Central memory CD8-positive, alpha-beta T cell (primary cell): ENCODE results near the gene ARRDC5.
"Not testable (repeated sequence)": the region's sequence is repeated elsewhere in the genome, so short reads cannot be mapped to it uniquely, and the experiment has no call there.

Source experiments
- ATAC-seq: fragments of 150-1000 bp; cut with Tn5 transposase; replicated peaks from 2 replicates; pipeline ENCODE4 v1.10.0; 2022; ENCODE audit warnings: mild to moderate bottlenecking, moderate FRiP score, moderate number of reproducible peaks; ENCODE audit not compliant: poor library complexity, severe bottlenecking; ENCODE audit errors: extremely low read depth
- DNase-seq, 2 donors: peaks; one replicate each; pipeline ENCODE4 v3.0.0; 2021; ENCODE audit warnings: low spot score in 2 of 2
- H3K27ac Mint-ChIP-seq: one replicate; pipeline ENCODE4 v1.8.0; 2022; ENCODE audit warnings: low read depth, mild to moderate bottlenecking, moderate library complexity, mixed read lengths
- H3K27me3 Mint-ChIP-seq: one replicate; pipeline ENCODE4 v1.8.0; 2022; ENCODE audit warnings: mixed read lengths
- H3K36me3 Mint-ChIP-seq: one replicate; pipeline ENCODE4 v1.8.0; 2022; ENCODE audit warnings: mild to moderate bottlenecking, moderate library complexity, mixed read lengths; ENCODE audit not compliant: insufficient read depth
- H3K4me1 Mint-ChIP-seq: one replicate; pipeline ENCODE4 v1.8.0; 2022; ENCODE audit warnings: mixed read lengths
- H3K4me3 Mint-ChIP-seq: one replicate; pipeline ENCODE4 v1.8.0; 2022; ENCODE audit warnings: mild to moderate bottlenecking, moderate library complexity, mixed read lengths
- H3K9me3 Mint-ChIP-seq: one replicate; pipeline ENCODE4 v1.8.0; 2022; ENCODE audit warnings: mixed read lengths

Gene ARRDC5

GRCh38 chr19:4878491-4878968 lies 24.2 kb downstream of the ARRDC5 start:
- ATAC-seq = no peak

GRCh38 chr19:4877753-4878490 lies 24.8 kb downstream of the ARRDC5 start:
- no peak for ATAC-seq
- Mint-ChIP-seq H3K4me3 (no peak overlapping the region), H3K36me3 (no peaks in the 10 kb centered on the region), H3K9me3 (no peaks in the 10 kb centered on the region), H3K4me1 (peaks cover under 1% of the 10 kb centered on the region), H3K27ac (no peak overlapping the region), H3K27me3 (no peaks in the 10 kb centered on the region)
- DNase-seq = no peak

More at GRCh38 chr19:4878491-4878968, 24.2 kb downstream of the ARRDC5 start:
- Mint-ChIP-seq H3K9me3 (no peaks in the 10 kb centered on the region), H3K4me3 (no peak overlapping the region), H3K36me3 (no peaks in the 10 kb centered on the region), H3K4me1 (no peaks in the 10 kb centered on the region), H3K27me3 (no peaks in the 10 kb centered on the region), H3K27ac (no peak overlapping the region)
- no peak for DNase-seq

GRCh38 chr19:4873930-4874329 lies 28.8 kb downstream of the ARRDC5 start:
- Mint-ChIP-seq H3K4me1 (peaks cover 6% of the 10 kb centered on the region), H3K36me3 (no peaks in the 10 kb centered on the region), H3K27me3 (no peaks in the 10 kb centered on the region), H3K27ac (no peak overlapping the region), H3K9me3 (no peaks in the 10 kb centered on the region), H3K4me3 (no peak overlapping the region)
- no peak for DNase-seq
- no peak for ATAC-seq

- no peak for ATAC-seq
- Mint-ChIP-seq H3K4me3 (no peak overlapping the region), H3K36me3 (peaks cover 4% of the 10 kb centered on the region), H3K27me3 (no peaks in the 10 kb centered on the region), H3K9me3 (no peaks in the 10 kb centered on the region), H3K27ac (no peak overlapping the region), H3K4me1 (peaks cover 7% of the 10 kb centered on the region)
- no peak for DNase-seq
Measured at GRCh38 chr19:4871711-4872110, 31.0 kb downstream of the ARRDC5 start.

- Mint-ChIP-seq H3K4me1 (peaks cover 12% of the 10 kb centered on the region), H3K36me3 (peaks cover 6% of the 10 kb centered on the region), H3K4me3 (no peak overlapping the region), H3K27ac (no peak overlapping the region), H3K27me3 (no peaks in the 10 kb centered on the region), H3K9me3 (no peaks in the 10 kb centered on the region)
- DNase-seq (no peak), ATAC-seq (no peak)
Measured at GRCh38 chr19:4870025-4870700, 32.5 kb downstream of the ARRDC5 start.

GRCh38 chr19:4868286-4868834 lies 34.3 kb downstream of the ARRDC5 start:
- Mint-ChIP-seq H3K4me1 (peaks cover 12% of the 10 kb centered on the region), H3K4me3 (peak overlapping the region; percentile 80), H3K27ac (peak overlapping the region; percentile 53), H3K36me3 (peaks cover 9% of the 10 kb centered on the region), H3K27me3 (no peaks in the 10 kb centered on the region), H3K9me3 (no peaks in the 10 kb centered on the region)
- DNase-seq = no peak
- ATAC-seq = no peak

GRCh38 chr19:4867534-4868285 lies 35.0 kb downstream of the ARRDC5 start, which contains the start of gene PLIN3:
PLIN3 (minus strand) TSS chr19:4867667; CDS start chr19:4861394, 6,273 bp downstream.
- DNase-seq (peak; percentile 67 to 78), ATAC-seq (peak; percentile 89)
- H3K36me3 Mint-ChIP-seq = peaks cover 9% of the 10 kb centered on the region
- H3K9me3 Mint-ChIP-seq = no peaks in the 10 kb centered on the region
- H3K27me3 Mint-ChIP-seq = no peaks in the 10 kb centered on the region
- peak within 1 kb of the TSS; percentile 80 for H3K4me3 Mint-ChIP-seq
- peaks cover 9% of the 10 kb centered on the region for H3K4me1 Mint-ChIP-seq
- H3K27ac Mint-ChIP-seq = peak within 1 kb of the TSS; percentile 53

GRCh38 chr19:4866595-4867424 lies 35.9 kb downstream of the ARRDC5 start:
- ATAC-seq = no peak
- peak; percentile 21 to 26 for DNase-seq
- H3K27me3 Mint-ChIP-seq = no peaks in the 10 kb centered on the region
- no peak overlapping the region for H3K27ac Mint-ChIP-seq
- no peaks in the 10 kb centered on the region for H3K9me3 Mint-ChIP-seq
- H3K4me3 Mint-ChIP-seq = peak overlapping the region; percentile 80
- peaks cover 9% of the 10 kb centered on the region for H3K36me3 Mint-ChIP-seq
- peaks cover 6% of the 10 kb centered on the region for H3K4me1 Mint-ChIP-seq

- Mint-ChIP-seq H3K4me1 (no peaks in the 10 kb centered on the region), H3K4me3 (no peak overlapping the region), H3K27ac (no peak overlapping the region), H3K27me3 (no peaks in the 10 kb centered on the region), H3K36me3 (peaks cover 11% of the 10 kb centered on the region), H3K9me3 (no peaks in the 10 kb centered on the region)
- no peak for DNase-seq
- no peak for ATAC-seq
Measured at GRCh38 chr19:4861147-4861546, 41.5 kb downstream of the ARRDC5 start.

GRCh38 chr19:4859697-4860096 lies 43.0 kb downstream of the ARRDC5 start:
- Mint-ChIP-seq H3K9me3 (no peaks in the 10 kb centered on the region), H3K27me3 (no peaks in the 10 kb centered on the region), H3K4me1 (no peaks in the 10 kb centered on the region), H3K36me3 (peaks cover 13% of the 10 kb centered on the region), H3K27ac (no peak overlapping the region), H3K4me3 (no peak overlapping the region)
- ATAC-seq (no peak), DNase-seq (no peak)

GRCh38 chr19:4856468-4856867 lies 46.2 kb downstream of the ARRDC5 start:
- DNase-seq, H3K9me3 Mint-ChIP-seq, H3K27me3 Mint-ChIP-seq, H3K4me1 Mint-ChIP-seq, H3K27ac Mint-ChIP-seq, H3K4me3 Mint-ChIP-seq, ATAC-seq: not testable (repeated sequence)
- peaks cover 23% of the 10 kb centered on the region for H3K36me3 Mint-ChIP-seq

GRCh38 chr19:4853506-4853905 lies 49.2 kb downstream of the ARRDC5 start:
- H3K4me3 Mint-ChIP-seq, H3K9me3 Mint-ChIP-seq, H3K27ac Mint-ChIP-seq, H3K27me3 Mint-ChIP-seq, H3K4me1 Mint-ChIP-seq, DNase-seq, ATAC-seq: not testable (repeated sequence)
- H3K36me3 Mint-ChIP-seq = peaks cover 23% of the 10 kb centered on the region
